Erythroblast (primary cell): ENCODE results near the gene CNOT11.
"Not testable (repeated sequence)": the region's sequence is repeated elsewhere in the genome, so short reads cannot be mapped to it uniquely, and the experiment has no call there.

ENCODE experiments used
- GATA1 ChIP-seq: IDR thresholded peaks from 2 replicates; pipeline ENCODE4 v1.6.1; 2011; ENCODE audit warnings: low read depth, mild to moderate bottlenecking, control low read depth, low read length, moderate library complexity
- POLR2A ChIP-seq: IDR thresholded peaks from 2 replicates; pipeline ENCODE4 v1.6.1; 2011; ENCODE audit warnings: mild to moderate bottlenecking, low read length

GRCh38 chr2:101237944-101238343, 14.7 kb upstream of the CNOT11 start:
- not testable (repeated sequence) for TF ChIP-seq POLR2A, GATA1
